AG10803 (cell line): Measurements from ENCODE around the gene THEM4.
"Not testable (repeated sequence)": the region's sequence is repeated elsewhere in the genome, so short reads cannot be mapped to it uniquely, and the experiment has no call there.

Experiments used
- DNase-seq: peaks from one replicate; pipeline ENCODE4 v3.0.0; 2010; ENCODE audit warnings: low read depth
- H3K4me3 ChIP-seq: 2 replicates; pipeline ENCODE4 v1.5.1; 2011; ENCODE audit warnings: mild to moderate bottlenecking, low read length, control low read depth
- CTCF ChIP-seq: conservative IDR thresholded peaks from 2 replicates; pipeline ENCODE4 v1.5.1; 2011; ENCODE audit warnings: mild to moderate bottlenecking, low read length, control low read depth, inconsistent platforms

The THEM4 gene

GRCh38 chr1:151916726-151917370 is 7.5 kb upstream of the THEM4 start:
- no peak overlapping the region for H3K4me3 ChIP-seq
- no peak for DNase-seq
- TF ChIP-seq CTCF: no peak

DNA sequence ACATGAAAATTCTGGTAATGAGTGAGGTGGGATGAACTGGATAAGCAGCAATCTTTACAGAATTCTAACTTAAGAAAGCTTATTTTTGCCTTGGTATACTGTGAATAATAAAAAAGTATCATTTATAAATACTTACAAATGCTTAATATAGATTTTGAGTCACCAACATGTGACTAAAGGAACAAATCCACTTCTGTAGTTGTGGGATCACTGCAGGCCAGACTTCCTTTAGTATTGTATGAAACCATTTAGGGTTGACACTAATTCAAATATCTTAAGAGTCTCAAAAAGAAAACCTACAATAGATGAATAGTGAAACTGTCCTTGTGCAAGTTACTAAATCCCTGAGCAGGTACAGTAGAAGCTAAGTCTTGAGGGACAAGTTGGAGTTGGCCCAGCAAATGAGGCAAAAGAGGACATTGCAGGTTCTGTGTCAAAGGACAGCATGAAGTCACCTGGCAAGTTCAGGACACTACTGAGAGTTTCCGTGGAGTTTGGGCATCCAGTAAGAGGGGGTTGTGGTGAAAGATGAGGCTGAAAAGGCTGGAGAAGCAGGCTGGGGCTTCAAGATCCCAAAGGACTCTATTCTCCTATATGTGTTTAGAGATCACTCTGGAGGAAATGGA is 5.9 kb upstream of the THEM4 start:
- no peak for DNase-seq
- no peak for TF ChIP-seq CTCF
- no peak overlapping the region for H3K4me3 ChIP-seq

GRCh38 chr1:151914076-151914475 is 4.8 kb upstream of the THEM4 start:
- H3K4me3 ChIP-seq: no peak overlapping the region
- TF ChIP-seq CTCF: no peak
- no peak for DNase-seq

DNA sequence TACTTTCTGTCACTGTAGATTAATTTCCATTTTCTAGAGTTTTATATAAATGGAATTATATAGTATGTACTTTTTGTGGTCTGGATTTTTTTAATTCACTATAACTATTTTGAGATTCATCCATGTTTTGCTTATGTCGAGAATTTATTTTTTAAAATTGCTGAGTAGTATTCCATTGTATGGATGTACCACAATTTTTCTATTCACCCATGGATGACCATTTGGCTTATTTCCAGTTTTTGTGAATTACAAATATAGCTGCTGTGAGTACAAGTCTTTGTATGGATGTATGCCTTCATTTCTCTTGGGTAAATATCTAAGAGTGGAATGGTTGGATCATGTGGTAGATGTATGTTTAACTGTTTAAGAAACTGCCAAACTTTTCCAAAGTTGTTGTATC is 3.7 kb upstream of the THEM4 start:
- no peak overlapping the region for H3K4me3 ChIP-seq
- no peak for TF ChIP-seq CTCF
- DNase-seq: no peak

- peak overlapping the region; percentile 89 for H3K4me3 ChIP-seq
- TF ChIP-seq CTCF: peak; percentile 32; the same call in 1 of the 2 replicates
- DNase-seq: no peak
Measured at GRCh38 chr1:151908228-151908691, 1.1 kb downstream of the THEM4 start.

GRCh38 chr1:151907363-151908139 is 1.8 kb downstream of the THEM4 start:
- DNase-seq: no peak
- H3K4me3 ChIP-seq: no peak overlapping the region
- no peak for TF ChIP-seq CTCF

DNA sequence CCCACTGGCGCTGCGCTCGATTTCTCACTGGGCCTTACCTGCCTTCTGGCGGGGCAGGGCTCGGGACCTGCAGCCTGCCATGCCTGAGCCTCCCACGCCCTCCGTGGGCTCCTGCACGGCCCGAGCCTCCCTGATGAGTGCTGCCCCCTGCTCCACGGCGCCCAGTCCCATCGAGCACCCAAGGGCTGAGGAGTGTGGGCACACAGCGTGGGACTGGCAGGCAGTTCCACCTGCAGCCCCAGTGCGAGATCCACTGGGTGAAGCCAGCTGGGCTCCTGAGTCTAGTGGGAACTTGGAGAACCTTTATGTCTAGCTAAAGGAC is 3.0 kb downstream of the THEM4 start:
- not testable (repeated sequence) for DNase-seq, H3K4me3 ChIP-seq

DNA sequence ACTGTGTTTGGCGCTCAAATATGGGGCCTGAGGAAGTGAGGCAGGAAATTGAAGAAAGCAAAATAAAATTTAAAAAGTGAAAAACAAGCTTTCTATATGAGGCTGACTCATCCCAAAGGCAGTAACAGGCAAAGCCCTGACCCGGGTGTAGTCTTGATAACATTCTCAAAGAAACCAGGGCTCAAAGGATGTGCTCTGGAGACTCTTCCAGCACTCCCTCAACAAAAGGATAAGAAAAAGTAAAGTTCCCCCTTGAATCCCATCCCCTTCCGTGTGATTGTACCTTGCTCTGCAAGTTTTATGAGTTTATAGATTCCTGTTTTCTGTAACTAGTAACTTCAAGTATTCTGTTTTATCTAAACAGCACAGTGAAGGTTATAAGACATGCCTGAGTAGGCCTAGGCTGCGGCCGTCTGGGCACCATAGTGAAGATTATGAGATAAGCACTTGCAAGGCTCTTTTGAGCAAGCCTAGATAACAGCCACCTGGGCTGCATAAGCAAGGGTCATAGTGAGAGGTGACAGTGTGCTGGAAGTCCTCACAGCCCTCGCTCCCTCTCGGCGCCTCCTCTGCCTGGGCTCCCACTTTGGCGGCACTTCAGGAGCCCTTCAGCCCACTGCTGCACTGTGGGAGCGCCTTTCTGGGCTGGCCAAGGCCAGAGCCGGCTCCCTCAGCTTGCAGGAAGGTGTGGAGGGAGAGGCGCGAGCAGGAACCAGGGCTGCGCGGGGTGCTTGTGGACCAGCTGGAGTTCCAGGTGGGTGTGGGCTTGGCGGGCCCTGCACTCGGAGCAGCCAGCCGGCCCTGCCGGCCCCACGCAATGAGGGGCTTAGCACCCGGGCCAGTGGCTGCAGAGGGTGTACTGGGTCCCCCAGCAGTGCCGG is 3.6 kb downstream of the THEM4 start:
- H3K4me3 ChIP-seq, DNase-seq: not testable (repeated sequence)
